MCF 10A (cell line): ENCODE results near the gene SHROOM3. TPM values are rescaled to one million over a fixed set of nuclear protein-coding genes. Genes with fewer than 3 reads are reported as not detected.

ENCODE experiments used
- BruUV-seq: library from RNA; stranded (reverse); fragments of 400-500 nt; replicated peaks from 2 replicates; lab custom pipeline; 2021; lab: Mats Ljungman, UMichigan
- CTCF ChIA-PET: fragments of 300-600 bp; sonication (Branson Sonifier 250); formaldehyde crosslinking; extraction: SDS; loops from one replicate; lab custom pipeline; 2021; ENCODE audit warnings: antibody characterized with exemption, inconsistent platforms; lab: Yijun Ruan, JAX
- POLR2A ChIA-PET: fragments of 300-600, 350-650 bp; sonication (Branson Sonifier 250); formaldehyde crosslinking; extraction: SDS; loops from one replicate; lab custom pipeline; 2020; ENCODE audit warnings: antibody characterized with exemption, inconsistent platforms; lab: Yijun Ruan, JAX
- DNase-seq: peaks from one replicate; pipeline ENCODE4 v3.0.0-alpha.2; 2018; ENCODE audit not compliant: unreplicated experiment
- H3K27ac Mint-ChIP-seq: one replicate; pipeline ENCODE4 v1.8.0; 2022; ENCODE audit warnings: mild to moderate bottlenecking, low read depth, mixed read lengths; ENCODE audit not compliant: unreplicated experiment
- H3K27me3 Mint-ChIP-seq: one replicate; pipeline ENCODE4 v1.8.0; 2022; ENCODE audit warnings: mixed read lengths; ENCODE audit not compliant: insufficient read depth, unreplicated experiment
- H3K36me3 Mint-ChIP-seq: one replicate; pipeline ENCODE4 v1.8.0; 2022; ENCODE audit warnings: mild to moderate bottlenecking, moderate library complexity, mixed read lengths; ENCODE audit not compliant: insufficient read depth, unreplicated experiment
- H3K4me1 Mint-ChIP-seq: one replicate; pipeline ENCODE4 v1.8.0; 2022; ENCODE audit warnings: mixed read lengths; ENCODE audit not compliant: insufficient read depth, unreplicated experiment
- H3K4me3 Mint-ChIP-seq: one replicate; pipeline ENCODE4 v1.8.0; 2022; ENCODE audit warnings: mild to moderate bottlenecking, moderate library complexity, mixed read lengths; ENCODE audit not compliant: unreplicated experiment
- H3K9me3 Mint-ChIP-seq: one replicate; pipeline ENCODE4 v1.8.0; 2022; ENCODE audit warnings: mixed read lengths; ENCODE audit not compliant: unreplicated experiment
- CTCF ChIP-seq: fragments of 200-600 bp; IDR thresholded peaks from one replicate; pipeline ENCODE4 v1.8.0; 2022; ENCODE audit warnings: antibody characterized with exemption, mild to moderate bottlenecking; ENCODE audit not compliant: unreplicated experiment
- intact Hi-C: fragments of 100-400 bp; cut with micrococcal nuclease; formaldehyde crosslinking; loops from 2 replicates; pipeline ENCODE4 v1.14.1; 2022
- total RNA-seq: library from RNA; stranded (reverse); gene quantifications from 2 replicates; pipeline ENCODE4 v1.2.3, GENCODE V29; 2022

The SHROOM3 gene
- total RNA-seq, 1 experiment from 2014 or later, result 20.7 TPM

GRCh38 chr4:76772498-76773106 is 337.6 kb downstream of the SHROOM3 start:
- H3K9me3 Mint-ChIP-seq, result peaks cover 8% of the 10 kb centered on the region
- peaks cover 34% of the 10 kb centered on the region for H3K36me3 Mint-ChIP-seq
- no peak overlapping the region for H3K4me3 Mint-ChIP-seq
- intact Hi-C loops, result no loop called here
- TF ChIP-seq CTCF, result no peak
- H3K4me1 Mint-ChIP-seq, result peaks cover 6% of the 10 kb centered on the region
- no peaks in the 10 kb centered on the region for H3K27me3 Mint-ChIP-seq
- H3K27ac Mint-ChIP-seq, result no peak overlapping the region
- ChIA-PET CTCF (interaction anchor here (0.6 to 1.3 kb wide), 4 partner anchors 13 to 262 kb away, joined by 3 read pairs; no protein-coding TSS in a partner anchor), POLR2A (no interaction called here)
- BruUV-seq, result no TSS peak
- DNase-seq, result peak; percentile 34

- Mint-ChIP-seq H3K27me3 (no peaks in the 10 kb centered on the region), H3K4me3 (no peak overlapping the region), H3K9me3 (peaks cover 8% of the 10 kb centered on the region), H3K4me1 (peaks cover 6% of the 10 kb centered on the region), H3K27ac (no peak overlapping the region), H3K36me3 (peaks cover 39% of the 10 kb centered on the region)
- TF ChIP-seq CTCF, result no peak
- CTCF ChIA-PET, result no interaction called here
- BruUV-seq, result no TSS peak
- no peak for DNase-seq
- intact Hi-C loops, result no loop called here
- POLR2A ChIA-PET, result no interaction called here
Observed at GRCh38 chr4:76773766-76774165, 338.7 kb downstream of the SHROOM3 start.

- Mint-ChIP-seq H3K27me3 (no peaks in the 10 kb centered on the region), H3K4me3 (no peak overlapping the region), H3K36me3 (peaks cover 17% of the 10 kb centered on the region), H3K4me1 (peaks cover 27% of the 10 kb centered on the region), H3K27ac (peak overlapping the region; percentile 99), H3K9me3 (peaks cover 8% of the 10 kb centered on the region)
- no peak for TF ChIP-seq CTCF
- no TSS peak for BruUV-seq
- CTCF ChIA-PET, result interaction anchor here (0.6 to 1.3 kb wide), 3 partner anchors 13 to 265 kb away, joined by 3 to 7 read pairs (median 4); no protein-coding TSS in a partner anchor
- peak; percentile 36 for DNase-seq
- intact Hi-C loops, result no loop called here
- POLR2A ChIA-PET, result interaction anchor here (0.6 to 1.5 kb wide), 4 partner anchors 21 to 180 kb away, joined by 3 to 4 read pairs (median 3); no protein-coding TSS in a partner anchor
Observed at GRCh38 chr4:76779740-76780459, 344.9 kb downstream of the SHROOM3 start.
